Stomach (tissue), 9 donors: ENCODE measurements around the gene ZRSR2. TPM values are rescaled to one million over a fixed set of nuclear protein-coding genes. Genes with fewer than 3 reads are reported as not detected.

Source experiments
- DNase-seq, 2 donors: peaks; one replicate each; pipeline versions ENCODE4 v3.0.0 to v3.0.0-alpha.2; 2013 to 2019
- H3K27ac ChIP-seq, 5 donors: fragments of 200-600 bp in 4 of 5; sonication (generic) in 4 of 5; one replicate each; pipeline ENCODE4 v1.5.1; 2013 to 2019; ENCODE audit warnings: mild to moderate bottlenecking in 1 of 5, moderate library complexity in 1 of 5
- H3K27me3 ChIP-seq, 3 donors: fragments of 200-600 bp; sonication (generic); one replicate each; pipeline ENCODE4 v1.5.1; 2017 to 2019; ENCODE audit warnings: mixed run types in 1 of 3
- H3K36me3 ChIP-seq, 4 donors: fragments of 200-600 bp; sonication (generic); 1 replicate in 3 of 4; 2 replicates in 1 of 4; pipeline ENCODE4 v1.5.1; 2016 to 2019
- H3K4me1 ChIP-seq, 4 donors: fragments of 200-600 bp; sonication (generic); one replicate each; pipeline ENCODE4 v1.5.1; 2016 to 2019
- H3K4me3 ChIP-seq, 4 donors: fragments of 200-600 bp; sonication (generic) in 3 of 4; one replicate each; pipeline ENCODE4 v1.5.1; 2016 to 2019; ENCODE audit warnings: mild to moderate bottlenecking in 1 of 4
- H3K9me3 ChIP-seq, 4 donors: fragments of 200-600 bp; sonication (generic); one replicate each; pipeline ENCODE4 v1.5.1; 2016 to 2019
- EP300 ChIP-seq: sonication (generic); formaldehyde crosslinking; IDR thresholded peaks from one replicate; pipeline ENCODE4 v1.6.1; 2017; ENCODE audit warnings: antibody characterized with exemption
- POLR2A ChIP-seq, 4 donors: fragments of 450-650 bp; IDR thresholded peaks; one replicate each; pipeline ENCODE4 v1.6.1; 2016; ENCODE audit warnings: antibody characterized with exemption in 4 of 4, control low read depth in 2 of 4, mild to moderate bottlenecking in 1 of 4, moderate library complexity in 1 of 4
- POLR2AphosphoS5 ChIP-seq, 3 donors: sonication (generic); formaldehyde crosslinking; IDR thresholded peaks; one replicate each; pipeline ENCODE4 v1.6.1; 2016; ENCODE audit warnings: antibody characterized with exemption in 3 of 3
- WGBS, 5 donors: extraction: QIAGEN DNeasy Blood & Tissue Kit in 3 of 5; methylation state at CpG; one replicate each; pipeline versions ENCODE4 v1.1.5 to v1.1.7; 2013 to 2018; 5-methylcytosine and 5-hydroxymethylcytosine counted together
- intact Hi-C: fragments of 100-400 bp; cut with DNase I; formaldehyde crosslinking; loops from one replicate; pipeline ENCODE4 v1.15.1; 2023; ENCODE audit warnings: low total_unique reads
- polyA plus RNA-seq, 3 donors: library from polyadenylated mRNA; stranded (reverse); fragments of 200-250 nt; gene quantifications; one replicate each; pipeline ENCODE4 v1.2.3, GENCODE V29; 2013
- total RNA-seq, 5 donors: library from RNA; depleted of rRNA; stranded (reverse); fragments of >200 nt; gene quantifications; one replicate each; pipeline versions ENCODE4 v1.1.0 to v1.2.3, GENCODE V29; 2014 to 2016
- TF ChIP-seq, protein P1 (sequence below), 7 experiments: fragments of 450-650 bp in 4 of 7; fragments of 200-600 bp in 3 of 7; sonication (generic) in 3 of 7; IDR thresholded peaks; one replicate each; pipeline ENCODE4 v1.5.1; 2016 to 2019; ENCODE audit warnings: antibody characterized with exemption in 7 of 7, control low read depth in 2 of 7, mild to moderate bottlenecking in 1 of 7
- donor health status: healthy with polysubstance abuse.
- donor health status: Bipolar disorder and iron deficiency.
- donor health status: healthy.

Gene ZRSR2
- total and polyA plus RNA-seq, 8 donors, result 1.4 to 26.4 (median 14.1) TPM

DNA sequence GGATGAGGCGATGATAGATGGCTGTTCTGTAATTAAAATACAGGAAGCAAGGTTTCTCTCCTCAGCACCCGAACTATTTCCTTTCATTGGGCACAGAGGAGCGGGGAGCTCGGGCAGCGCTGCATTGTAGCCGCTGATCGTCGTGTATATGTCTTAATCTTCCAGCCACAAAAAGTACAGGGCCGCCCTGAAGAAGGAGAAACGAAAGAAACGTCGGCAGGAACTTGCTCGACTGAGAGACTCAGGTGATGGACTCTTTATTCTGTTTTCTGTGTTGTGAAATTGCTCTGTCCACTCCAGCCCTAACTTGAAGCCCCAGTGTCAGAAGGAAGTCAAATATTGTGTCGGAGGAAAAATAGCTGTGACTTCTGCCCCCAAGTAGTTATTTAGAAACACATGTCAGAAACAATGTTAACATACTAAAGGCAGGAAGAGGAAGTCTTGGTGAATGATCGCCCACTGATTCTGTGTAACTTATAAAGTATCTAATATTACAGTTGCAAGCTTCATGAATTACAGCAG lies 546 bp downstream of the ZRSR2 start:
- H3K36me3 ChIP-seq, result peaks cover 0 to 27% (median 15%) of the 10 kb centered on the region in 4 donors
- TF ChIP-seq POLR2AphosphoS5 (IDR thresholded peaks at IDR 0.05) (no peak), POLR2A (IDR thresholded peaks at IDR 0.05) (no peak)
- TF ChIP-seq, protein P1, sequence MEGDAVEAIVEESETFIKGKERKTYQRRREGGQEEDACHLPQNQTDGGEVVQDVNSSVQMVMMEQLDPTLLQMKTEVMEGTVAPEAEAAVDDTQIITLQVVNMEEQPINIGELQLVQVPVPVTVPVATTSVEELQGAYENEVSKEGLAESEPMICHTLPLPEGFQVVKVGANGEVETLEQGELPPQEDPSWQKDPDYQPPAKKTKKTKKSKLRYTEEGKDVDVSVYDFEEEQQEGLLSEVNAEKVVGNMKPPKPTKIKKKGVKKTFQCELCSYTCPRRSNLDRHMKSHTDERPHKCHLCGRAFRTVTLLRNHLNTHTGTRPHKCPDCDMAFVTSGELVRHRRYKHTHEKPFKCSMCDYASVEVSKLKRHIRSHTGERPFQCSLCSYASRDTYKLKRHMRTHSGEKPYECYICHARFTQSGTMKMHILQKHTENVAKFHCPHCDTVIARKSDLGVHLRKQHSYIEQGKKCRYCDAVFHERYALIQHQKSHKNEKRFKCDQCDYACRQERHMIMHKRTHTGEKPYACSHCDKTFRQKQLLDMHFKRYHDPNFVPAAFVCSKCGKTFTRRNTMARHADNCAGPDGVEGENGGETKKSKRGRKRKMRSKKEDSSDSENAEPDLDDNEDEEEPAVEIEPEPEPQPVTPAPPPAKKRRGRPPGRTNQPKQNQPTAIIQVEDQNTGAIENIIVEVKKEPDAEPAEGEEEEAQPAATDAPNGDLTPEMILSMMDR (IDR thresholded peaks at IDR 0.05), result no peak
- H3K9me3 ChIP-seq, result no peaks in the 10 kb centered on the region
- peak overlapping the region; percentile 68 to 84 (median 76) for H3K4me3 ChIP-seq
- intact Hi-C loops, result no loop called here
- DNase-seq, result peak; percentile 26 to 45
- H3K4me1 ChIP-seq, result peaks cover 0 to 44% (median 19%) of the 10 kb centered on the region in 4 donors
- H3K27me3 ChIP-seq, result no peaks in the 10 kb centered on the region
- H3K27ac ChIP-seq, result peak overlapping the region; percentile 82 to 93 (median 88)
- 0 to 2% (median 0%) methylated on average over 15 of the region's 15 CpGs for WGBS, 5 donors

DNA sequence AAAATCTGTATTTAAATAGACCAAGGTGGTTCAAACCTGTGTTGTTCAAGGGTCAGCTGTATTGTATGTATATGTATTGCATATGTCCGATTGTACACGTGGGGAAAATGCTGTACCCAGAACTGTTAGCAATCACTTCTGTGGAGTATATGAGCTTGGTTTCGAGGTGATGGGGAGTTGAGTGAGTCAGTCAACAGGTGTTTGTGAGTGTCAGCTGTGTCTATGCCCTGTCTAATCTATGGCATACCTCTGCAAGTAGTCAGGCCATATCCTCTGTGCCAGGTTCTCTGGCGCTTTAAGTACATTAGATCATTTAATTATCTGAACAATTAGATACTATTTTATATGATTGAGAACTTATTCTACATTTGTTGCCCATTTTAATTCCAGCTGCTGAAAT lies 7.4 kb downstream of the ZRSR2 start:
- Histone ChIP-seq H3K27ac (no peak overlapping the region), H3K36me3 (peaks cover 0 to 72% (median 50%) of the 10 kb centered on the region in 4 donors), H3K4me3 (no peak overlapping the region), H3K27me3 (no peaks in the 10 kb centered on the region), H3K9me3 (no peaks in the 10 kb centered on the region), H3K4me1 (peaks cover 0 to 16% (median 2%) of the 10 kb centered on the region in 4 donors)
- no peak for DNase-seq
- intact Hi-C loops, result no loop called here
- 70 to 94% (median 92%) methylated on average over 4 of the region's 4 CpGs for WGBS, 5 donors
- no peak for TF ChIP-seq EP300

DNA sequence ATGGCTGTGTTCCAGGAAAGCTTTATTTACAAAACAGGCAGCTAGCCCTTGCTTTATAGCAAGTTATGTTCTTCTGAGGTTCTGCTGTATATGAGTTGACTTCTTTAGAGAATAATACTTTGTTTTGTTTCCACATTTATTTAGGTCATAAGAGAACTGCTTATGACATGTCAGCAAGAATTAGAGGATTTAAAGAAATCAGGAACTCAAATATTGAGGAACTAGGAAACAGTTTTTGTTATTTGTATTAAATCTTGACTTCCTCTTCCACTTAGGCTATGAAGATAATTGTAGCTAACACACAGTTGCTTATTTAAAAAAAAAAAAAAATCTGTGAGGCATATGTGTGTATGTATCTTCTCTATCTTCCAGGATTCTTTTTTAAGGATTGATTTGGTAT lies 14.3 kb downstream of the ZRSR2 start:
- Histone ChIP-seq H3K27ac (no peak overlapping the region), H3K4me1 (no peaks in the 10 kb centered on the region), H3K4me3 (no peak overlapping the region), H3K27me3 (no peaks in the 10 kb centered on the region), H3K9me3 (no peaks in the 10 kb centered on the region), H3K36me3 (peaks cover 0 to 93% (median 78%) of the 10 kb centered on the region in 4 donors)
- intact Hi-C loops, result no loop called here
- no peak for TF ChIP-seq POLR2A (IDR thresholded peaks at IDR 0.05)
- no peak for TF ChIP-seq EP300
- TF ChIP-seq, protein P1 (IDR thresholded peaks at IDR 0.05), result no peak
- no peak for TF ChIP-seq POLR2AphosphoS5 (IDR thresholded peaks at IDR 0.05)
- no peak for DNase-seq

DNA sequence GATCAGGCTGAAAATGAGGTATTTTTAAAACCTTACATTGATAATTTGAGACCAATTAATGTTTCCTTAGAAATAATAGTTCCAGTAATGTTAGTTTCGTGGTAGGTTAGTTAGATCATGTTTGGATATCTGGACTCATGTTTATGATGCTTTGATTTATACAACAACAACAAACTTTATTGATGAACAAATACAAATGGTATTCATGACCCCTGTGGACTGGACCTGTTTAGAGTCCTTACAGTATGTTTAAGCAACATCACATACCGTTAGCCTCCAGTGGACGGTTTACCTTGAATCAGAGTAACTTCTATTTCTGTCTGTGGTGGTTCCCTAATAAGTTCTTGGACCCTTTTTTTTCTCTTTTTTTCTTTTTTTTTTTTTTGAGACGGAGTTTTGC lies 18.0 kb downstream of the ZRSR2 start:
- no peak for DNase-seq
- 91 to 99% (median 98%) methylated on average over 4 of the region's 4 CpGs for WGBS, 5 donors
- intact Hi-C loops, result no loop called here
- Histone ChIP-seq H3K27me3 (no peaks in the 10 kb centered on the region), H3K9me3 (no peaks in the 10 kb centered on the region), H3K27ac (no peak overlapping the region), H3K4me3 (no peak overlapping the region), H3K36me3 (peaks cover 0 to 100% (median 83%) of the 10 kb centered on the region in 4 donors), H3K4me1 (no peaks in the 10 kb centered on the region)
- TF ChIP-seq EP300 (no peak), POLR2AphosphoS5 (IDR thresholded peaks at IDR 0.05) (no peak), POLR2A (IDR thresholded peaks at IDR 0.05) (no peak)
- TF ChIP-seq, protein P1 (IDR thresholded peaks at IDR 0.05), result no peak

DNA sequence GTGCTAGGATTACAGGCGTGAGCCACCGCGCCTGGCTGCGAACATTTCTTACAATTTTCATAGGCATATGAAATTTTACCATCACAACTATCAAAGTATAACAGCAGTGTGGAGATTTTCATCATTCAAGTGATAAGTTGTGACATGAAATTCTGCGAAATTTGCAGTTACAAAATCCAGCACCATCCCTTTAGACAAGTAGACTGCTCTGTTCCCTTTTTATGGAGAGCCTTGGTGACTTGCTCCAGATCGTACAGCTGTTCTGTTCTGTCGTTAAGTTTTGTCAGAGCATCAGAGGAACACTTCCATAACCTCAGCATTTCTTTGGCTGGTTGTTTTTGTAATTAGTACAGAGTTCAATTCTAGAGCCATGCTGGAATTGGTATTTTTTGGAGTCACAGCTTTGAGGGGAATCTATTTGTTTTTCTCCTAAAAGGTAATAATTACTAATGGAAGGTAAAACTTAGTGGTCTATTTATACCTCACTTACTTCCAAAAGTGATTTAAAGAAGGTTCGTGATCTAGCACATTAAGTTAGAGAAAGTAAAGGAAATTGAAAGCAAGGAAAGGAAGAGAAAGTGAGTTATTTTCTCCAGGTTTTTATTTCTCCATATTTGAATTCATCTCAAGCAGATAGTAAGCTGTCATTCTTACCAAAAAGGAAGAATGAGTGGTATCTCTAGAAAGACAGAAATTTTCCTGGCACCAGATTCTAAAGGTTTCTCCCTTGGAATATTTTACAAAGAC lies 22.1 kb downstream of the ZRSR2 start:
- Histone ChIP-seq H3K27ac (no peak overlapping the region), H3K4me3 (no peak overlapping the region), H3K4me1 (no peaks in the 10 kb centered on the region), H3K36me3 (peaks cover 0 to 100% (median 87%) of the 10 kb centered on the region in 4 donors), H3K9me3 (no peaks in the 10 kb centered on the region), H3K27me3 (no peaks in the 10 kb centered on the region)
- TF ChIP-seq, protein P1 (IDR thresholded peaks at IDR 0.05), result no peak
- TF ChIP-seq POLR2AphosphoS5 (IDR thresholded peaks at IDR 0.05) (no peak), POLR2A (IDR thresholded peaks at IDR 0.05) (no peak), EP300 (no peak)
- no peak for DNase-seq
- 91 to 98% (median 95%) methylated on average over 8 of the region's 8 CpGs for WGBS, 5 donors
- intact Hi-C loops, result no loop called here
